Myocyte (in vitro differentiated cells): ENCODE results near the gene SIGLEC8. TPM values are rescaled to one million over a fixed set of nuclear protein-coding genes. Genes with fewer than 3 reads are reported as not detected.
A peak's percentile ranks its signal among the peaks of the same experiment; 100 is the strongest.
"Not testable (repeated sequence)": the region's sequence is repeated elsewhere in the genome, so short reads cannot be mapped to it uniquely, and the experiment has no call there.

Source experiments
- DNase-seq: peaks from one replicate; pipeline ENCODE4 v3.0.0-alpha.2; 2012; ENCODE audit warnings: low read depth
- polyA plus RNA-seq: library from polyadenylated mRNA; unstranded; fragments of >200 nt; gene quantifications from one replicate; pipeline ENCODE4 v1.2.1, GENCODE V29; 2012; ENCODE audit warnings: missing spikeins
- total RNA-seq: library from RNA; depleted of rRNA; stranded (reverse); fragments of >200 nt; gene quantifications from 2 replicates; pipeline ENCODE4 v1.2.3, GENCODE V29; 2014

SIGLEC8 gene
- total RNA-seq = not detected in 2 replicates
- polyA plus RNA-seq = not detected

GRCh38 chr19:51458051-51458645, at the start of gene SIGLEC8:
Gene SIGLEC8 (minus strand): TSS chr19:51458454. CDS start chr19:51458387, 67 bp downstream.
- DNase-seq = no peak

GRCh38 chr19:51507640-51508058, 49.4 kb upstream of the SIGLEC8 start:
- no peak for DNase-seq

- no peak for DNase-seq
These were observed 48.9 kb upstream of the SIGLEC8 start for GRCh38 chr19:51507192-51507591.

GRCh38 chr19:51505904-51506303, 47.6 kb upstream of the SIGLEC8 start:
- no peak for DNase-seq

GRCh38 chr19:51503896-51504295, 45.6 kb upstream of the SIGLEC8 start:
- no peak for DNase-seq

GRCh38 chr19:51503286-51503817, 45.1 kb upstream of the SIGLEC8 start:
- DNase-seq = no peak

GRCh38 chr19:51501594-51502263, 43.5 kb upstream of the SIGLEC8 start, which contains the start of gene SIGLEC12:
Gene SIGLEC12 (minus strand): TSS chr19:51501800. CDS start chr19:51501733, 67 bp downstream.
- DNase-seq = no peak

- not testable (repeated sequence) for DNase-seq
These were observed 42.7 kb upstream of the SIGLEC8 start for GRCh38 chr19:51500931-51501330.

- no peak for DNase-seq
These were observed 39.4 kb upstream of the SIGLEC8 start for GRCh38 chr19:51497666-51498065.

GRCh38 chr19:51493776-51494175, 35.5 kb upstream of the SIGLEC8 start:
- DNase-seq = no peak

- DNase-seq = no peak
These were observed 33.3 kb upstream of the SIGLEC8 start for GRCh38 chr19:51491586-51491985.

GRCh38 chr19:51490676-51491075, 32.4 kb upstream of the SIGLEC8 start:
- no peak for DNase-seq

GRCh38 chr19:51489113-51489512, 30.9 kb upstream of the SIGLEC8 start:
- no peak for DNase-seq

- DNase-seq = no peak
These were observed 30.2 kb upstream of the SIGLEC8 start for GRCh38 chr19:51488491-51488890.

GRCh38 chr19:51485960-51486660, 27.9 kb upstream of the SIGLEC8 start:
- DNase-seq = no peak

GRCh38 chr19:51480590-51480989, 22.3 kb upstream of the SIGLEC8 start:
- DNase-seq = peak; percentile 56

- DNase-seq = no peak
These were observed 21.5 kb upstream of the SIGLEC8 start for GRCh38 chr19:51479531-51480331.

GRCh38 chr19:51478381-51479234, 20.4 kb upstream of the SIGLEC8 start, which contains the start of gene CEACAM18:
Gene CEACAM18 (plus strand): TSS chr19:51478539.
- DNase-seq = no peak

- DNase-seq = no peak
These were observed 19.1 kb upstream of the SIGLEC8 start for GRCh38 chr19:51477344-51477743.

GRCh38 chr19:51476164-51476563, 17.9 kb upstream of the SIGLEC8 start:
- DNase-seq = no peak
